Epithelial cell of proximal tubule (primary cell): Measurements from ENCODE around the gene MEDAG. TPM values are rescaled to one million over a fixed set of nuclear protein-coding genes. Genes with fewer than 3 reads are reported as not detected.

Experiments
- DNase-seq: peaks from one replicate; pipeline ENCODE4 v3.0.0-alpha.2; 2011; ENCODE audit warnings: low read depth
- H3K4me3 ChIP-seq: 2 replicates; pipeline ENCODE4 v1.5.1; 2011; ENCODE audit warnings: low read depth, mild to moderate bottlenecking, low read length
- total RNA-seq: library from RNA; depleted of rRNA; stranded (reverse); fragments of >200 nt; gene quantifications from 2 replicates; pipeline ENCODE4 v1.2.3, GENCODE V29; 2015
- TF ChIP-seq, protein P1 (sequence below): conservative IDR thresholded peaks from 2 replicates; pipeline ENCODE4 v1.5.1; 2012; ENCODE audit warnings: low read depth, mild to moderate bottlenecking, low read length

Gene MEDAG
- total RNA-seq, 1 donor from 2014 or later, result 0.17 TPM

DNA sequence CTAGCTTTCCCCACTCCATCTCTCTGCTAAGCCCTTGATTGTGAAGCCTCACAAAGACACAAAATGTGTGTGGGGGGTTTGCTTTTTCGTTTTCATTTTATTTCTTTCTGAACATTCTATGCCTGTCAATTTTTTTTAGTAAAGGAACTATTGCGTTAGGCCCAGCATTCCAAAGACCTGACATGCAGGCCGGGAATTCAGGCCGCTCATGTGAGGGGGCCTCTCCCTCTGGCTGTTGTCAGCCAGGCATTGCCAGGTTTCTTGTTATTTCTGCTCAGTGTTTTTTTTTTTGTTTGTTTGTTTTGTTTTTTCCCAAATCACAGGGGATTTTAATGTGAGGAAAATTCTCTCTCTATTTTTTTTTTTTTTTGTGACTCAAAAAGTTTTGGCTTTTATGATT is 10.3 kb upstream of the MEDAG start:
- DNase-seq, result no peak
- TF ChIP-seq, protein P1, sequence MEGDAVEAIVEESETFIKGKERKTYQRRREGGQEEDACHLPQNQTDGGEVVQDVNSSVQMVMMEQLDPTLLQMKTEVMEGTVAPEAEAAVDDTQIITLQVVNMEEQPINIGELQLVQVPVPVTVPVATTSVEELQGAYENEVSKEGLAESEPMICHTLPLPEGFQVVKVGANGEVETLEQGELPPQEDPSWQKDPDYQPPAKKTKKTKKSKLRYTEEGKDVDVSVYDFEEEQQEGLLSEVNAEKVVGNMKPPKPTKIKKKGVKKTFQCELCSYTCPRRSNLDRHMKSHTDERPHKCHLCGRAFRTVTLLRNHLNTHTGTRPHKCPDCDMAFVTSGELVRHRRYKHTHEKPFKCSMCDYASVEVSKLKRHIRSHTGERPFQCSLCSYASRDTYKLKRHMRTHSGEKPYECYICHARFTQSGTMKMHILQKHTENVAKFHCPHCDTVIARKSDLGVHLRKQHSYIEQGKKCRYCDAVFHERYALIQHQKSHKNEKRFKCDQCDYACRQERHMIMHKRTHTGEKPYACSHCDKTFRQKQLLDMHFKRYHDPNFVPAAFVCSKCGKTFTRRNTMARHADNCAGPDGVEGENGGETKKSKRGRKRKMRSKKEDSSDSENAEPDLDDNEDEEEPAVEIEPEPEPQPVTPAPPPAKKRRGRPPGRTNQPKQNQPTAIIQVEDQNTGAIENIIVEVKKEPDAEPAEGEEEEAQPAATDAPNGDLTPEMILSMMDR, result no peak

DNA sequence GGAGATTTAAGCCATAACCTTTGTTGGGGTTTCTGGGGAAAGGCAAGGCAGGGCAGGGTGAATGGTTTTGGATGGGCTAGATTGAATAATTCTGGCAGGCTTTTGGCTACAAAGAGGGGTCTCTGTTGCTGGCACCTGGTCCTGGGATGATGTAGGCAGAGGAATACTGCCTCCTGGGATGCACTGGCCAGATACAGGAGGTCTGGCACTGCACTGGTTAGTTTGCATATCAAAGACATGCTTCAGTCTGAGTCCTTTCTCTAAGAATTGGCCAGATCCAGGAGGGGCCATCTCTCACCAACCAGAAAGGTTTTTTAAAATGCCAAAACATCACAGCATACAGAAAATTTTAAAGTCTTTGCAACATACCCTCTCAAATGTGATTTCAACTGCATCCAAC is 8.0 kb upstream of the MEDAG start:
- no peak overlapping the region for H3K4me3 ChIP-seq
- TF ChIP-seq, protein P1, result no peak
- no peak for DNase-seq

More for the DNA sequence above, 10.3 kb upstream of the MEDAG start:
- no peak overlapping the region for H3K4me3 ChIP-seq

DNA sequence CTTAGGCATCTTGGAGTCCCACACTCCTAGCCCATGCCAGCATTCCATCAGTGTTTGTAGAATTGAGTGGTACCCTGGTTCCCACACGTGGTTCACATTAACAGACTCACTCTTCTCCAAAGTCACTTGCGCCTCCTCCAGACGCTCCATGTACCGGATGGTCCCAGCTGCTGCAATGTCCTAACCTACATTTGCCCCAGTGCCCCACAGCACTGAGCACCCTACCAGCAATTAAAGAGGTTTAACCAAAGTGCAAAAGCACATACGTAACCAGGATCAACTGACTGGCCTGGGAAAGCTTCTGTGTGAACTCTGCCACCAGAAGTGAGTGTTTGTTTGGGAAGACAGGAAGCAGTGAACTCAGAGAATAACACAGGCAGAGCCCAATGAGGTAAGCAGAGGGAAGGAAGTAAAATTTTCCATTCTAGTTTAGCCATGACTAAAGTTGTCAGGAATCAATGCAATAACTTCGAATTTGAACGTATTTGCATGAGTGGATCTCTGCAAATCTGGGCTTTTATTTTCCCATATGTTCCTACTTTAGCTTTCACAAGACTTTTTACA is 7.3 kb upstream of the MEDAG start:
- TF ChIP-seq, protein P1, result no peak
- peak; percentile 83 for DNase-seq
- no peak overlapping the region for H3K4me3 ChIP-seq

- no peak overlapping the region for H3K4me3 ChIP-seq
- TF ChIP-seq, protein P1, result no peak
These were observed 5.6 kb upstream of the MEDAG start for GRCh38 chr13:30900436-30900835.

DNA sequence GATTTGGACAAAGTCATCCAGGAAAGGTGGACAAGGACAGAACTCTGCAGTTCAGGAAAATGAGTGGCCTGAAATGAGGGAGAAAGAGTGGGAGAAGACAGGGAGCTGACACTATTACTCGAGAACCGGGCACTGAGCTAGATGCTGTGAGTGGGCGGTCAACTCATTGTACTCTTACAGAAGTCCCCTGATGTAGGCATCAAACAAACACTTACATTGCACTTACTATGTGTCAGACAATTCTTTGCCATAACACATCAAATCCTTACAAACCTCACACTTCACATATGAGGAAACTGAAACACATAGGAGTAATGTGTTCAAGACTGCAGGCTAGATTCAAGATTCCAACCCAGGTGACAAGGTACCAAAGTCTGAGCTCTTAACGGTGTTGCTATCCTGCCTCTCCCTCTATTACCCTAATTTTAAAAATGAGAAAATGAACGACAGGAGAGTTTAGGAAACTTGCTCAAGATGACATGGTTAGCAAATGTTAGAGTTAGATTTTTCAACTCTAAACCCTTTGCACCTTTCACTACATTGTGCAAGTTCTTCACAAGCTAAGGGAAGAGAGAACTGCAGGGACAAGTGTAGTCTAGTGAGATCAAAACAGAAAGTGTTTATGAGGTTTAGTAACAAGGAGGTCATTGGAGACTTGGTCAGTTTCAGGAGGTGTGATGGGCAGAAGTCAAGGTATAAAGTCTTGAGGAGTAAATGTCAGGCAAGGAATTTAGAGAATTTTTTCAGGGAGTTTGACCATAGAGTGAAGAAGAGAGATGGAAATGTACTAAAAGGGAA is 4.9 kb upstream of the MEDAG start:
- DNase-seq, result no peak
- H3K4me3 ChIP-seq, result no peak overlapping the region
- TF ChIP-seq, protein P1, result no peak

More at GRCh38 chr13:30900436-30900835, 5.6 kb upstream of the MEDAG start:
- DNase-seq, result no peak

DNA sequence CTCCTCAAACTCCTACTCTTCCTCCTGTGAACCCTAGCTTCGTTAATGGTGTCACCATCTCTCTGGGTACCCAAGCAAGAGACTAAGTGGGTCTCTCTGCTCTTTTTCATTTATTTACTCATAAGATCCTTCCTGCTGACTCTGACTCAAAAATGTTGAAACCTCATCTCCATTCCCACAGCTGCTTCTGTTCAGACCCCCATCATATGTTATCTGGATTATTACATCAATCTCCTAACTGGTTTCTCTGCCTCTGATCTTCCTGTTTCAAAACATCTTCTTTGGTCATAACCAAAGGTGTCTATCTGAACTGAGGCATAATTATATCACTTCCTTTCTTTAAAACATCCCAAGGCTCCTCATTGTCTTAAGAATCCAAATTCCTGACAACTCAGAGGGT is 2.0 kb upstream of the MEDAG start:
- TF ChIP-seq, protein P1, result no peak
- no peak overlapping the region for H3K4me3 ChIP-seq
- DNase-seq, result no peak

DNA sequence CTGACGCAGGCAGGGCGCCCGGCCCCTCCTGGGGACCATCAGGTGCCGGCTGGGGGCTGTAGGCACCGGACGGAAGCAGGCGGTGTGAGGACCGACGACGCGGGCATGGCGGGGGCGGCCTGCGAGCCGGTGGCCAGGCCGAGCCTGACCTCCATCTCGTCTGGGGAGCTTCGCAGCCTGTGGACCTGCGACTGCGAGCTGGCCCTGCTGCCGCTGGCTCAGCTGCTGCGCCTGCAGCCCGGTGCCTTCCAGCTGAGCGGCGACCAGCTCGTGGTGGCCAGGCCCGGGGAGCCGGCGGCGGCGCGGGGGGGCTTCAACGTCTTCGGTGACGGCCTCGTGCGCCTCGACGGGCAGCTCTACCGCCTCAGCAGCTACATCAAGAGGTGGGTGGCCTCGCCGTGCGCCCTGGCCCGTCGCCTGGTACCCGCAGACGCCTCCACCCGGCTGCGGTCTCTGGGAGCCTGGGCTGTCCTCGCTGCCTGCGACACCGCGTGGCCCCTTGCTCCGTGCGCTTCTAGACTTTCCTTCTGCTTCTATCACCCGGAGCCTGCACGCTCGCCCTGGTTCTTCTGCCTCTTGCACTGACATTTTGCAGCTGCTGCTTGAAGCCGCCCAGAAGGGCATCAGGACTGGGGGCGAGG is 460 bp downstream of the MEDAG start:
- DNase-seq, result no peak
- TF ChIP-seq, protein P1, result no peak
- peak overlapping the region; percentile 34 for H3K4me3 ChIP-seq
